ENCODE data around the gene VPS4A.

- no peak; the same call in 1 of the 2 replicates for TF ChIP-seq POLR2AphosphoS5 (IDR thresholded peaks at IDR 0.05; ENCODE audit: low read depth, low read length)
- no peak for TF ChIP-seq TAF1 (IDR thresholded peaks at IDR 0.05; ENCODE audit: borderline replicate concordance, insufficient read depth, low read length)
Measured at GRCh38 chr16:69323415-69323814, 12.3 kb downstream of the VPS4A start.
